GM23338 (cell line): Measurements from ENCODE around the gene PLAAT3.

Source experiments
- CREB1 ChIP-seq: fragments of 250-450 bp; sonication (Bioruptor Pico); IDR thresholded peaks from 2 replicates; pipeline ENCODE4 v1.5.0; 2020; ENCODE audit warnings: low read depth, mild to moderate bottlenecking, moderate library complexity
- CTCF ChIP-seq, 2 experiments: fragments of 200-600 bp in 1 of 2; sonication (generic) in 1 of 2; conservative IDR thresholded peaks; 2 replicates each; pipeline versions ENCODE4 v1.5.1 to v1.6.1; 2016 to 2017; ENCODE audit warnings: antibody characterized with exemption in 2 of 2, low read depth in 2 of 2, mild to moderate bottlenecking in 2 of 2, moderate library complexity in 1 of 2
- EZH2 ChIP-seq: fragments of 200-600 bp; sonication (generic); IDR thresholded peaks from one replicate; pipeline ENCODE4 v1.8.0; 2017; ENCODE audit warnings: antibody characterized with exemption, mild to moderate bottlenecking, low read depth; ENCODE audit not compliant: unreplicated experiment
- EZH2phosphoT487 ChIP-seq: fragments of 200-600 bp; sonication (generic); IDR thresholded peaks from one replicate; pipeline ENCODE4 v1.8.1; 2018; ENCODE audit warnings: antibody characterized with exemption; ENCODE audit not compliant: unreplicated experiment
- JUNB ChIP-seq: IDR thresholded peaks from one replicate; pipeline ENCODE4 v1.6.1; 2016; ENCODE audit warnings: antibody characterized with exemption; ENCODE audit not compliant: unreplicated experiment
- POLR2AphosphoS5 ChIP-seq: IDR thresholded peaks from 2 replicates; pipeline ENCODE4 v1.6.1; 2016; ENCODE audit warnings: antibody characterized with exemption, low read depth
- REST ChIP-seq: IDR thresholded peaks from one replicate; pipeline ENCODE4 v1.6.1; 2018; ENCODE audit warnings: antibody characterized with exemption; ENCODE audit not compliant: unreplicated experiment
- STAT1 ChIP-seq: IDR thresholded peaks from one replicate; pipeline ENCODE4 v1.6.1; 2016; ENCODE audit warnings: antibody characterized with exemption; ENCODE audit not compliant: unreplicated experiment
- TF ChIP-seq, protein P1 (sequence below): IDR thresholded peaks from 2 replicates; pipeline ENCODE4 v1.6.1; 2016; ENCODE audit warnings: antibody characterized with exemption

DNA sequence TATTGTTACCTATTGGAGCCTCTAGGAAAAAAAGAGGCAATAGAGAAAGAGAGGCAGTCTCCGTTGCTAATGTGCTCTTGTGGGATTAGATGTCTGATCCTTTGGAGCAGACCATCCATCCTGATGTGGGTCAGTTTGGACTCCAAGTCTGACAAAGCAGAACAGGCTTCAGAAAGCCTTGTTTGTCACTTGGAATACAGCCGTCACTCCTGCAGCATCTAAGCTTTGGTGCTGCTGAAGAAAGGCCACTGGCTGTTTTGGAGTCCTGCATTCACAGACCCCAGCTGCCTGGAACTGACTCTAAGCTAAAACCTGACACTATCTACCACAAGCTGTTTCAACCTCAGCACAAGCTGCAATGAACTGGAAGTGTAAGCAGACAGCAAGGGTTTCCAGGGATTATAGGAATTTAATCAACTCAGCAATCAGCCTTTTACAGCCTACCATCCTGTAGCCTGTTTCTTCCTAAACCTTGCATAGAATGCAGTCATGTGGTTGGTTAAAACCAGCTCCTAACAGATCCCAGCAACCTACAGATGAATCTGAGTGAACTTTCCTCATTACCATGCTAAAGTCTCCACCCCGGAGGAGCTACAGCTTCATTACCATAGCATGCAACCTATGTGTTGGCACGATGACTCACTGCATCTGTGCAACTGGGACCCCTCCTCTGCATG lies 81.3 kb downstream of the PLAAT3 start:
- no peak for TF ChIP-seq EZH2
- TF ChIP-seq REST: no peak
- no peak for TF ChIP-seq POLR2AphosphoS5
- TF ChIP-seq CTCF (conservative IDR thresholded peaks at IDR 0.05; ENCODE audit: low read depth in 2 of 2): no peak
- TF ChIP-seq EZH2phosphoT487: no peak
- TF ChIP-seq CREB1 (CRISPR knock-in tag): no peak
- no peak for TF ChIP-seq JUNB
- no peak for TF ChIP-seq STAT1
- TF ChIP-seq, protein P1, sequence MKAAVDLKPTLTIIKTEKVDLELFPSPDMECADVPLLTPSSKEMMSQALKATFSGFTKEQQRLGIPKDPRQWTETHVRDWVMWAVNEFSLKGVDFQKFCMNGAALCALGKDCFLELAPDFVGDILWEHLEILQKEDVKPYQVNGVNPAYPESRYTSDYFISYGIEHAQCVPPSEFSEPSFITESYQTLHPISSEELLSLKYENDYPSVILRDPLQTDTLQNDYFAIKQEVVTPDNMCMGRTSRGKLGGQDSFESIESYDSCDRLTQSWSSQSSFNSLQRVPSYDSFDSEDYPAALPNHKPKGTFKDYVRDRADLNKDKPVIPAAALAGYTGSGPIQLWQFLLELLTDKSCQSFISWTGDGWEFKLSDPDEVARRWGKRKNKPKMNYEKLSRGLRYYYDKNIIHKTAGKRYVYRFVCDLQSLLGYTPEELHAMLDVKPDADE: no peak
